ENCODE results near the gene RGL1. TPM values are rescaled to one million over a fixed set of nuclear protein-coding genes. Genes with fewer than 3 reads are reported as not detected.

RGL1 gene
- total and polyA plus RNA-seq, 9 of the 15 experiments (the other 6 are each of a cell fraction or from before 2014, with no cell fraction given), result under 0.01 to 0.07 (median 0.04) TPM

GRCh38 chr1:183886853-183887252 lies 81.9 kb downstream of the RGL1 start (continued):
- TF ChIP-seq GMEB1 (CRISPR knock-in tag; IDR thresholded peaks at IDR 0.05) (no peak), ZBTB9 (CRISPR knock-in tag; IDR thresholded peaks at IDR 0.05) (no peak), ZNF449 (CRISPR knock-in tag; IDR thresholded peaks at IDR 0.05) (no peak), POLR2AphosphoS2 (IDR thresholded peaks at IDR 0.05; ENCODE audit: low read length) (no peak), KDM2B (CRISPR knock-in tag; IDR thresholded peaks at IDR 0.05) (no peak)

All from K562 (cell line).